ENCODE measurements around the gene ARHGEF28.

DNA sequence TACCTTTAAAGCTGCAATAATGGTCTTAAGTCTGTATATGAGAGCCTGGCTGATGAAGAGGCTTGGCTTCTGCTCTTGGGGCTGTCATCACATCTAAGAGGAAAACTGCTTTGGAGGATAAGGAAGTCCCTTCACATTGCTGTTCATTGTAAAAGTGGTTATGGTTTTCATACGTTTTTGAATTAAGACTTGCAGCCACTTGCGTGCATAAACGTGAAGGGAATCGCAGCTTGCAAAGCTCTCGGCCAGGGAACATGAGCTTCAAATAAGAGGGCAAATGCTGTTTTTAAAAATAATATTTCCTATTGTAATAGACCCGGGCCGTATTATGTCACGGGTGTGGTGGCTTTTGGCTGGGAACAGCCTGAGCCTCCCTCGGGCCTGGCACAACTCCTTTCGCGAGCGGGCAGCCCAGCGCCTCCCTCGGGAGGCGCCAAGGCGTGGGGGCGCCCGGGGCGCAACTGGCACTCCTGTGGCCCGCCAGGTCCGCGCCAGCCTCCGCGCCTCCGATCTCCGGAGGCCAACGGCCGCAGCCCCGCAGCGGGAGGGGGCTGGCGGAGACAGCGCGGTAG lies 538 bp upstream of the ARHGEF28 start:
- TF ChIP-seq, protein P1, sequence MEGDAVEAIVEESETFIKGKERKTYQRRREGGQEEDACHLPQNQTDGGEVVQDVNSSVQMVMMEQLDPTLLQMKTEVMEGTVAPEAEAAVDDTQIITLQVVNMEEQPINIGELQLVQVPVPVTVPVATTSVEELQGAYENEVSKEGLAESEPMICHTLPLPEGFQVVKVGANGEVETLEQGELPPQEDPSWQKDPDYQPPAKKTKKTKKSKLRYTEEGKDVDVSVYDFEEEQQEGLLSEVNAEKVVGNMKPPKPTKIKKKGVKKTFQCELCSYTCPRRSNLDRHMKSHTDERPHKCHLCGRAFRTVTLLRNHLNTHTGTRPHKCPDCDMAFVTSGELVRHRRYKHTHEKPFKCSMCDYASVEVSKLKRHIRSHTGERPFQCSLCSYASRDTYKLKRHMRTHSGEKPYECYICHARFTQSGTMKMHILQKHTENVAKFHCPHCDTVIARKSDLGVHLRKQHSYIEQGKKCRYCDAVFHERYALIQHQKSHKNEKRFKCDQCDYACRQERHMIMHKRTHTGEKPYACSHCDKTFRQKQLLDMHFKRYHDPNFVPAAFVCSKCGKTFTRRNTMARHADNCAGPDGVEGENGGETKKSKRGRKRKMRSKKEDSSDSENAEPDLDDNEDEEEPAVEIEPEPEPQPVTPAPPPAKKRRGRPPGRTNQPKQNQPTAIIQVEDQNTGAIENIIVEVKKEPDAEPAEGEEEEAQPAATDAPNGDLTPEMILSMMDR (IDR thresholded peaks at IDR 0.05; ENCODE audit: poor library complexity, severe bottlenecking): no peak
- TF ChIP-seq POLR2AphosphoS5 (IDR thresholded peaks at IDR 0.05): no peak
- no peak for TF ChIP-seq EZH2 (IDR thresholded peaks at IDR 0.05; ENCODE audit: borderline replicate concordance, insufficient read depth, low read length, poor library complexity, severe bottlenecking)
- TF ChIP-seq EP300 (conservative IDR thresholded peaks at IDR 0.05; ENCODE audit: poor library complexity, severe bottlenecking): no peak

Data from neural cell (in vitro differentiated cells).